ENCODE results near the gene NPHP4.

The NPHP4 gene

DNA sequence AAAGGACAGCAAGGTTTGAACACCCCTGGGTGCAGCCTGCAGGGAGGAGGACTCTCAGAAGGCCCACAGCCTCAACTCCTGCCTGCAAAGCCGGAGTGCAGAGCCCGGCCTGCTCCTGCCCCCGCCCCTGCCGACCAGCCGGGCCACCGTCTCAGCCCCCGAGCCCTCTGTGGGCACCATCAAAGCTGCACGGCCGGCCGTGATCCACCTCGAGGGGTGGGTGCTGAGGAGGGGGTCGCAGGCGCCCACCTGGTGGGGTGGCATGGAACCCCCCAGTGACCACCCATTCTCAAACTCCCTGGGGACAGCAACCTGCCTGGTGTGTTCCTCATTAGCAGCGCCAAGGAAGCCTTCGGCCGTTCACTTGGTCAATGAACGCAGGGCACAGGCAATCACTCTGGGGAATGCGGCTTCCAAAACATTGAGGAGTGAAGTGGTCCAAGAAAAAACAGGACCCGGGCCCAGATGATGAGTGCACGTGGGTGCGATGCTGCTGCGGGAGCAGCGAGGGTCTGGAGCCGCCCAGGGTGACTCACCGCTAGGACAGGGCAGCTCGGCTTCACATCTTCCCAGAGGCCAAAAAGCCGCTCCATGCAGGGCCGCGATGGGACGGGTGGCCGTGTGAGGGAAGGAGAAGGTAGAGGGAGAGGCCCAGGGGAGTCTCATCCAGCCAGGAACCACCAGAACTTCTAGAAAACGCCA is 157.6 kb downstream of the NPHP4 start:
- Histone ChIP-seq H2AFZ (no peak overlapping the region), H3K4me3 (ENCODE audit: low read depth, low read length) (no peak overlapping the region), H3K9ac (no peak overlapping the region), H3K27ac (no peak overlapping the region), H3K79me2 (no peaks in the 10 kb centered on the region), H3K27me3 (ENCODE audit: control insufficient read depth, insufficient read depth, low read length) (no peaks in the 10 kb centered on the region), H3K9me3 (ENCODE audit: control insufficient read depth, low read length) (no peaks in the 10 kb centered on the region), H3K4me2 (ENCODE audit: low read length) (no peak overlapping the region), H3K36me3 (ENCODE audit: control insufficient read depth, insufficient read depth, low read length) (no peaks in the 10 kb centered on the region), H3K4me1 (no peaks in the 10 kb centered on the region)
- no peak for TF ChIP-seq CTCF (IDR thresholded peaks at IDR 0.05)

DNA sequence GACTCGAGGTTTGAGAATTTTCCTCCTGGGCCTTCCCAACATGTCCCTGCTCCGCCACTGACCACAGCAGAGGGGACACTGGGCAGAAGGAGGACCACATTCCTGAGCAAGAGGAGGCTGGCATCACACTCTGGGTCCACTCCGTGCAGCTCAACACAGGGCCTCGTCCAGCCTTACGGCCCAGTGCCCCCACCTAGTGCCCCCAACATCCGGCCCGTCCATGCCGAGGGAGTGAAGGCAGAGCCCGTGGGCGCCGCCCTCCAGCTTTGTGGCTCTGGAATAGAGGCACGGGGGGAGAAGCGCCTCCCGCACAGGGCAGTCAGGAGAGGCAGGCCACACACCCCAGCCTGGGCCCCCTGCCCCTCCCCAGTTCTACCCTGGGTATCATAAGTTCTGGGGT is 158.3 kb downstream of the NPHP4 start:
- no peaks in the 10 kb centered on the region for H3K9me3 ChIP-seq (ENCODE audit: control insufficient read depth, low read length)
- H3K4me1 ChIP-seq = no peaks in the 10 kb centered on the region
- H3K9ac ChIP-seq = no peak overlapping the region
- no peaks in the 10 kb centered on the region for H3K79me2 ChIP-seq
- no peak overlapping the region for H3K4me3 ChIP-seq (ENCODE audit: low read depth, low read length)
- no peak overlapping the region for H3K27ac ChIP-seq
- no peak overlapping the region for H3K4me2 ChIP-seq (ENCODE audit: low read length)
- no peaks in the 10 kb centered on the region for H3K36me3 ChIP-seq (ENCODE audit: control insufficient read depth, insufficient read depth, low read length)
- H2AFZ ChIP-seq = no peak overlapping the region
- H3K27me3 ChIP-seq (ENCODE audit: control insufficient read depth, insufficient read depth, low read length) = no peaks in the 10 kb centered on the region
- no peak for TF ChIP-seq CTCF (IDR thresholded peaks at IDR 0.05)

DNA sequence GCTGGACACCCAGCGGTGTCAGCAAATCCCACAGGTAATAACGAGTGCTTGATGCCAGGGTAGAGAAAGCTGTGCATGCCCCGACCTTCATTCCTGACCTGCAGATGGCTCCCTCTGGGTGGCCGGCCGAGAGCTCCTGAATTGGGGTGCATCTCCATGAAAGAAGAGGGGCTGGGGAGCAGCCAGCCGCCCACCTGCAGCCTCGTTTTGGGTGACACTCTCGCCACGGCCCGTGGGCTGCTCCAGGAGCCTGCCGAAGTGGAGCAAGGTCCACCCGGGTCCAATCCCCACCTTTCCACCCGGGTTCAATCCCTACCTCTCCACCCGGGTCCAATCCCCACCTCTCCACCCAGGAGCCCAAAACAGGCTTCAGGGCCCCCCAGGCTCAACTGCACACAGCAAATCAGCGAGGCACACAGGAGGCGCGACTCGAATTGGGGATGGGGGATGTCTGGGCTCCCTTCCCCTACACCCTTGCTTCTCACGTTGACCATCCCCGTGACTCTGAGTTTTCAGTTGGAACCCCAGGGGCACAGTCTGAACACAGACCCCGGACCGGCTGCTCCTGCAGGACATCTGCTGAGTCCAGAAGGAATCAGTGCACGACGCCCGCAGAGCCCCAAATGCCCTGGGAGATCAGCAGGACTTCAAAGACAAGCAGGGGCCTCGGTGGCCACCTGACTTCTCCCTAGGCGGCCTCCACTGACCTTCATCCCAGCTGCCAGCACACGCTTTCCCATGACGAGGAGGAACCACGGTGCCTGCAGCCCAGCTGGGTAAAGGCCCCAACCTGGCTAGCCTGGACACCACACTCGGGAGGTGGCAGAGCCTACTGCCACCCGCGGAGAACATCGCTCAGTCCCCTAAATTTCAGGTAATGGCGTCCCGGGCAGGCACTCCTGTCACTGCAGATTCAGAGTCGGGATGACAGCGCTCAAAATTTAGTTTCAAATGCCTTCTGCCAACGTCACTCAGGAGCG is 159.0 kb downstream of the NPHP4 start:
- no peaks in the 10 kb centered on the region for H3K27me3 ChIP-seq (ENCODE audit: control insufficient read depth, insufficient read depth, low read length)
- no peak overlapping the region for H3K4me3 ChIP-seq (ENCODE audit: low read depth, low read length)
- H3K4me1 ChIP-seq = no peaks in the 10 kb centered on the region
- no peak overlapping the region for H2AFZ ChIP-seq
- H3K79me2 ChIP-seq = no peaks in the 10 kb centered on the region
- H3K9ac ChIP-seq = no peak overlapping the region
- H3K27ac ChIP-seq = no peak overlapping the region
- H3K36me3 ChIP-seq (ENCODE audit: control insufficient read depth, insufficient read depth, low read length) = no peaks in the 10 kb centered on the region
- no peak overlapping the region for H3K4me2 ChIP-seq (ENCODE audit: low read length)
- H3K9me3 ChIP-seq (ENCODE audit: control insufficient read depth, low read length) = no peaks in the 10 kb centered on the region
- no peak for TF ChIP-seq CTCF (IDR thresholded peaks at IDR 0.05)

DNA sequence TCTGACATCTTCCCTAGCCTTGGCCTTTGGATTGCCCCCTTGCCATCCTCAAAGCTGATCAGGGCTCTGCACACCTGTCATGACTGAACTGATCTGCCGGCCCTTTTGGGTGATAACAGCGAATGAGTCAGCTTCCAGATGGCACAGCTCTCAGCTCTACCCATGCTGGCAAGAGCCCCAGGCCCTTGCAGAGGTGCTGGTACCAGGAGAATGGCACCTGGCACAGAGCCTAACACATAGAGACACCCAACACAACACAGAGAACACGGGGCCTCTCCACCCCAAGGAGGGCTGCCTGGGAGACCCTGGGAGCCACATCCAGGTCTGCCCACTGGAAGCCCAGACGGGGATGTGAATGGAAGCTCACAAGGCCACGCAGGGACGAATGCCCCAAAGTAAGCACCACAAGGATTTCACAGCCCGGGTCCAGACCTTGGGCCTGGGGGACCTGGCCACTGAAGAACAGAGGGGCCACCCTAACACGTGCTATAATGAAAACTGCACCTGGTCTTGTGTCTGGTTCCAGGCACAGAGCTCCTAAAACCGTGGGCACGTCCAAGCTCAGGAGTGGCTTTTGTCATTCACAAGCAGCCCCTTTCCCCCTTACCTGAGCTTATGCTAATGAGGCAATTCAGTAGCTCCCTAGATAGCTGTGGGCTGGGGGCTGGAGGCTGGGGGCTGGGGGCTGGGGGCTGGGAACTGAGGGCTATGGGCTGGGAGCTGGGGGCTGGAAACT is 160.5 kb downstream of the NPHP4 start:
- Histone ChIP-seq H3K79me2 (no peaks in the 10 kb centered on the region), H3K9me3 (ENCODE audit: control insufficient read depth, low read length) (no peaks in the 10 kb centered on the region), H3K4me3 (ENCODE audit: low read depth, low read length) (no peak overlapping the region), H3K9ac (no peak overlapping the region), H3K36me3 (ENCODE audit: control insufficient read depth, insufficient read depth, low read length) (no peaks in the 10 kb centered on the region), H3K4me1 (no peaks in the 10 kb centered on the region), H3K27ac (no peak overlapping the region), H3K27me3 (ENCODE audit: control insufficient read depth, insufficient read depth, low read length) (no peaks in the 10 kb centered on the region), H2AFZ (no peak overlapping the region), H3K4me2 (ENCODE audit: low read length) (no peak overlapping the region)
- no peak for TF ChIP-seq CTCF (IDR thresholded peaks at IDR 0.05)
